Stimulated activated CD4-positive, alpha-beta T cell treated with anti-CD3 and anti-CD28 coated beads, Interleukin-1b, Interleukin-23, amount 100 ng/mL, for 48 hours (primary cell): ENCODE data around the gene TRDMT1.

Experiments
- DNase-seq: peaks from one replicate; pipeline ENCODE4 v3.0.0-alpha.2; 2020

TRDMT1 gene

DNA sequence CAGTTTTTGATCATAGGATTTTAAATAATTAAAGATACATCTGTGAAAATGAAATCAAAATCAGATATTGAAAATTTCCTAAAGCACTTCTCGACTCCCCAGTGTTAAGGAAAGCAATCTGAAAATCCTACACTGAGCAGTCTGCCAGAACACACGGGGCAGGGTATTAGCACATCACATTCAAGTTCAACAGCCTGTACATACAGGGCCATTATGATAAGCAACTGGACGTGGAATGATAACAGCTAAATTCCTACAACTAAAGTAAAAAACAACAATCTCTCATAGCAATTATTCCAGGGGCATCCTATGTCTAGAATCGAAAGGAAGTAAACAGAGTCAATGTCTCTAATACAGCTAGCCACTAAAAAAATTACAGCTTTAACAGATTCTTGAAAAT, 31.7 kb downstream of the TRDMT1 start:
- DNase-seq: no peak

DNA sequence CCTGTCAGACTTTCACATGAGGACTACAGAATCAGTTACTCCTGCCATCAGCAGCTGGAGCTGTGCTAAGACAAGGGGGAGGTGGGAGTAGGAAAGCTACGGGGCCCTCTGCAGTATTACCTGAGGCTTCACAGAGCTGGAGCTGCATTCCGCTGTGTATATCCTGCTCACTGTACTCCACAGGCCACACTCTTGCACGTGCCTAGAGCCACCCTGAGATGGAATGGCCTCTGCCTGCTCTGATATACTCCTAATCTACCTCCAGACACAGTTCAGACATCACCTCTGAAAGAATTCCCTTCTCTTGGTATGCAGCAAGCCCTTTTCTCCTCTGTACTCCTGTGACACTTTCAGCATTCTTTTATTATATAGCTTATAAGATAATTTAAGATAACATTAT, 34.8 kb downstream of the TRDMT1 start:
- DNase-seq: no peak

DNA sequence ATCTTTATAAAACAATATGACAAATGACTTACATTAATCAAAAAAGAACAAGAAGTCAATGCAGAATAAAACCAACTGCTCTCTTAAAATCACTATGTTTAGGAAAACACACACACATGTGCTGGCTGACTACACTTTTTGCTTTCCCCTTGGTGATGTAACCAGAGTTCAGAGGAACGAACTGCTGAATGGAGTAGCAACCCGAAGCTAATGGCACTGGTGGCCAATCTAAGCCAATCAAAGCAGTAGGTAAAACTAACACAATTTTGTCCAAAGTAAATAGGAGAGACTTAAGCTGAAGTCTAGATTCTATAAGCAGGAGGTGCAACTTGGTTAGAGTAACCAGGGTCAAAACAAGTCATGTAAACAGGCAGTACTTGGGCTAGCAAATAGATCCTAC, 38.6 kb downstream of the TRDMT1 start:
- no peak for DNase-seq

DNA sequence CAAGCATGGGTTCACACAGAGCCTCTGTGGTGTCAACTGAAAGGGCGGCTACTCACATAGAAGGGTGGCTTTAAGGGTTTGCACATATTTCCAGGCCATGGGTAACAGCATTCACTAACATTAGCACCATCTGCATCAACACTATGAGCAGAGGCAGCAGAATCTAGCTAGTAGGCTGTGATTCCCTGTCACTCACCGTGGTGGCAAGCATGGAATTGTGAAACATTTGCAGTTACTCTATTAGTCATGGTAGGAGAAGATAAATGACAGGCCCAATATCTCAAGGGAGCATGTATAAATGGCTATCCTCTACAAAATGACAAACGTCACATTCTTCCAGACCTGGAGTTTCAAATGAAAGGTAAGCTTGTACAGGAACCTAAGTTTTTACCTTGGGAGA, 39.7 kb downstream of the TRDMT1 start:
- DNase-seq: no peak

DNA sequence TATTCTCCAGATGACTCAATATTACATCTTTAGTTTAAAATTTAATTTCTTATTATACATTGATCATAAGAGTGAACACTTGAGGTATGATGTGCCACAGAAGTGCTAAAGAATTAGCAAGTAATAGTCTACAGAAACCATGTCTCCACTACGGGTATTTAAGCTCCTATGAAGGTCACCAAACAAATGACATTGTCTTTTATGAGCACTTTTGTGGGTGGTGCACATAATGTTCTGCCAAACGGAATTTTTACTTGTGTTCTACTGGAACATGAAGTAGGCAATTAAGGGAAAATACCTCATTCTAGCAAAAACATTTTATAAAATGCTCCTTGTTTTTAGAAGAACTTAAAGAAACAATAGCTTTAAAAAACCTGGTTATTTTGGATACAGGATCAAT, 44.4 kb downstream of the TRDMT1 start:
- DNase-seq: no peak

DNA sequence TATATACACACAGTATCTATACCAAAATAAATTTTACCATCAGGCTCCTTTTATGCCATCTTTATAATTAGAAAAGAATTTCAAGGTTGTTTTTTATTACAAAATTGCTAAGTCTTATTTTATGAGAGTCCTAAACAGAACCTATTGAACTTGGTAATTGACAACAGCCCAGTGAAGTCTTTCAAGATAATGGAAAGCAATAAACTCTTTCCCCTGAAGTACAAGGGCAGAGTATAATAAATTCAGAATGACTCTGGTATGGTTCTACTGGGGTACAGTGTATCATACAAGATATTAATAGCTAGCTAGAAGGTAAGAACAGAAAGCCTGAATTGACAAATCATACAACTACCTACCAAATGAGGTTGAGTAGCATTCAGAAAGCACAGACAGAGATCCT, 45.6 kb downstream of the TRDMT1 start:
- no peak for DNase-seq

DNA sequence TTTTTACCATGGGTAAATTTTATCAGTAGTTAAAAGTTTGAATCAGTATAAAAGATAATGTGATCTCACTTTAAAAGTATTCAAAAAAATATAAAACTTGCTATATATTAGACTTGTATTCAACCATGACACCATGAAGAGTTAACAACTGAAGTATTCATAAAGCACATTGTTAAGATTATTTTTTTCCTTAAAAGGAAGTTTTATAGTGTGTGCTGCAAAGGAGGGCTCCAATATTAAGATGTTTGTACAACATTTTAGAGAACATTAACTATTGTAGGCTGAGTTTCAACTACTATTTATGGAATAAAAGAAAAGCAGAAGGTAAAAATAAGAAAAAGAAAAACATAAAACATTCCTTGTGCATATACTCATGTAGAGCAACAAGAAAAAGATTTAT, 47.4 kb downstream of the TRDMT1 start:
- no peak for DNase-seq

DNA sequence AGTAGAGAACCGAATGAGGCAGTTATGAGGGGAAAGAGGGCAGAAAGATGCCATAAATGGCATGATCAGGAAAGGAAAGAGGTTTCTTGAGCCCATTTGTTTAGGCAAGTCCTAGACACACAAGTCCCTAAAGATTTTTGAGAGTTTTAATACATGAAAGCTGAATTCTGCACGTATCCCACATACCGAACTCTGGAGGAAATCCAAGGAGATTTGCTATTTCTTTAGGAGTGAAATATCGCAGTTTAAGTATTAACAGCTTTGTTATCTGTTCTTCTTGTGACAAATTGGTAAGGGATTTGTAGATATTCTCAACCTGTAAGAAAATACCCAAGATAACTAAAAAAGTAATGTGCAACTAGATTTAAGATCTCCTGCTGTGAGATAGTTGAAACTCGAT, 48.2 kb downstream of the TRDMT1 start:
- no peak for DNase-seq

DNA sequence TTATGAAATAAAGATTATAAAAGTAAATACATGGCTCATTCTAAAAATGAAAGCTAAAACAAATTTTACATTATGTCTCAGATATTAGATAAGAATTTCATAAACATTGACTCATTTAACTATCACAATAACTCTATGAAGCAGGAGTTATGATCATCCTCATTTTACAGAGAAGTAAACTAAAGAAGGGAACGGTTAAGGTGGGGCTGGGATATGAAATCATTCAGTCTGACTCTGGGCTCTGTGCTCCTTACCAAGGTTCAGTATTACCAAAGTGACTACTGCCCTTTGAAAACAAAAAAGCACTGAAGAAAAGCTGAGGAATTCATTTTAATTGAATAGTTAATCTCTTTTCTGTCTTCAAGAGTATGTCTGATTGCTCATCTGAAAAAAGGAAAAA, 49.8 kb downstream of the TRDMT1 start:
- DNase-seq: no peak

DNA sequence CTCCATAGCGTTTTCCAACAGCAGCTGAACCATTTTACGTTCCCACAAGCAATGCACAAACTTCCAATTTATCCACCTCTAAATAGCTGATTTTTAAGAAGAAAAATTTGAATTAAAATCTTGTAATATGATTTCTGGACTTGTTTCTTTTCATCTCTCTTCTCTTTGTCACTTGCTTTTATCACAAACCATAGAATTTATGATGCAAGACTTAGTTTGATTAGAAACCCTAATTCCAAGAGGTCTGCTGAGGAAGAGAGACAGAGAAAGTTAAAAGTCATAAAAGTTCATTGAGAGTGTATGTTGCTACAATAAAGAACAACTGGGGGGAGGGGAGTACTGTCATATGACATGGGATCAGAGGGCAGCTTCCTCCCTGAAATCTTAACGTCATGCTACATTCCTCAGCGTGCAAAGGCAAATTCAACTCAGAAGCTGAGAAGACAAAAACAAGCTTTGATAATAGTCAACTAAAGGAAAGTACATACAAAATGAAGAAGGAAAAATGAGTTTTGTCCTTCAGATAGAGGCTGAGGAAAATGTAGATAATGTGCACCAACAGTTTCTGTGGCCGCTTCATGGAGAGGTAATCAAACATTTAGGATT, 53.5 kb downstream of the TRDMT1 start:
- DNase-seq: no peak

DNA sequence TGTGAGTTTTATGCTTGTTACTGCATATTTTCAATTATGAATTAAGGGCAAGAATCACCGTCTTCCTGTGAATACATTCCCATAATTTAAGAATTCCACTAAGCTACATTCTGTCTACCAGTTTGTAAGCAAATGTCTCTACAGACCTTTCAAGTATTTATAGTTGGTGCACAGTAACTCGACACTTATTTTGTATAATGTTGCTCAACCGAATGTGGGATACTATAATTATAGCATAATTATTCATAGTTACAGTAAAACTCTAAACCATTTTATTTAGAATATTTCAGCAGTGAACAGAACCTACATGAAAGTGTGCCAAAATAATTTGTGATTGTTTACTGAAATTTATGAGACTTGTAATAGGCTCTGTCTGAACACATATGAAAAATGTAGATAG, 54.6 kb downstream of the TRDMT1 start:
- no peak for DNase-seq

DNA sequence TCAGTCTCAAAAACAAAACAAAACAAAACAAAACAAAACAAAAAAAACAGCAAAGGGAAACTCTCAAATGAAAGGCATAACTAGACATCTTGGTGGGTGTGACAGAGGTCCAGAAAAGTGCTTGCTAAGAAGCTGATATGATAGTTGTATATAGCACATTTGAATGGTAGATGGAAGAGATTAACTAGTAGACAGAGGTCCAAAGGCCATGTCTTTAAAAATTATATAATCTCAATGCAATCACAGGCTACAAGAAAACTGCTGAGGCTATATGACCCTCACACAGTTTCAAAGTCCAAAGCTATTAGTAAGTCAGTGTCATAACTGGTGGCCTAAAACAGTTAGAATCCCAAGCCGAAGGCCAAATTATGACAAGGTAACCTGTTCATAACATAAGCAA, 56.2 kb downstream of the TRDMT1 start:
- DNase-seq: no peak

DNA sequence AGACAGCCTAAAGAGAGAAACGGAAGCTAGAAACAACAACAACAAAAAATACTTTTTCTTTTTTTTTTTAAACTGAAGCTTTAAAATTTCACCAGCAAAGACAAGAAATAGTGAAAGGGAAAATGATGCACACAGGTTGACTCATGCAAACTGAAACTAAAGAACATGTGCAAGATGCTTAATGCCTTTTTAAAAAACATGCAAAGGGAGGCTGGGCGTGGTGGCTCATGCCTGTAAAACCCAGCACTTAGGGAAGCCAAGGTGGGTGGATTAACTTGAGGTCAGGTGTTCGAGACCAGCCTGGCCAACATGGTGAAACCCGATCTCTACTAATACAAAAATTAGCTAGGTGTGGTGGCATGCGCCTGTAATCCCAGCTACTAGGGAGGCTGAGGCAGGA, 56.7 kb downstream of the TRDMT1 start:
- peak; percentile 76 for DNase-seq

DNA sequence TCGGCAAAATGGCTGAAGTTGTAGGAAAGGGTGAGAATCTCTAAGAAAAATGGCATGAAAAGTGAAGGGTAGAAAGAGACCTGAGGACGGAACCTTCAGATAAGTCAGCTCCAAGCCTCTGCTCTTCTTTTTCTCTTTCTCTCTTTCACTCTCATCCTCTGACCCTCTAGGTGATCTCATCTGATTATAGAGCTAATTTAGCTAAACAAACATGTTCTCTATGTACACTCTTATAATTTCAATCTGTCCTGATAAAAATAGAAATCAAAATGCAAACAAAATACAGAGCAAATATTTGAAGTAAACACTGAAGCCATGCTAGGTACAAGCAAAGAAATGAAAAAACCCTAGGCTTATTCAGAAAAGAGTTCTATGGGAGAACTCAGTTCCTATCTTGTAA, 57.4 kb downstream of the TRDMT1 start:
- no peak for DNase-seq

DNA sequence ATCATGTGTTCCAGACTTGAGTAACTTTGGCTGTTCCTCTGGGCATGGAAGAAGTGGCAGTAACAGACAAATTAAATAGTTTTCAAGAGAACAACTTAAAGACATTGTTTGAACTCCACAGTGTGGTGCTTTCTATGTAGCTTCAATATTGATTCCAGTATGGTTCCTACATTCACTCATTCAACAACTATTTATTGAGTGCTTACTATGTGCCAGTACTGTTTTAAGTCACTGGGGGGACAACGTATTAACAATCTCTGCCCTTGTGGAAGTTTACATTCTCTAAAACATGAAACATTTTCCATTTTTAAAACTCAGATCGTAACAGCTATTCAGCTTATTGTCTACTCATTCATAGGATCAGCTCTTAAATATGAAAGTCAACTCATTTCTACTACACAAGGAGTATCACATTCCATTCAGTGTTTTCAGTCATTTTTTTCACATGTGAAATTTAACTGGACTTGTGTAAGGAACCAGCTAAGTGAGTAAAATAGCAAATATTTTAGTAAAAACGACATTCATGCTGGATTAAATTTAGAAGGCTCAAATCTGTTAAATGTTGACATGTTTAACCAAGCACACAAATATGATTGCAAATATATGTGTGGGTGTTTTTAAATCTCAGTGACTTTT, 58.3 kb downstream of the TRDMT1 start:
- DNase-seq: no peak

DNA sequence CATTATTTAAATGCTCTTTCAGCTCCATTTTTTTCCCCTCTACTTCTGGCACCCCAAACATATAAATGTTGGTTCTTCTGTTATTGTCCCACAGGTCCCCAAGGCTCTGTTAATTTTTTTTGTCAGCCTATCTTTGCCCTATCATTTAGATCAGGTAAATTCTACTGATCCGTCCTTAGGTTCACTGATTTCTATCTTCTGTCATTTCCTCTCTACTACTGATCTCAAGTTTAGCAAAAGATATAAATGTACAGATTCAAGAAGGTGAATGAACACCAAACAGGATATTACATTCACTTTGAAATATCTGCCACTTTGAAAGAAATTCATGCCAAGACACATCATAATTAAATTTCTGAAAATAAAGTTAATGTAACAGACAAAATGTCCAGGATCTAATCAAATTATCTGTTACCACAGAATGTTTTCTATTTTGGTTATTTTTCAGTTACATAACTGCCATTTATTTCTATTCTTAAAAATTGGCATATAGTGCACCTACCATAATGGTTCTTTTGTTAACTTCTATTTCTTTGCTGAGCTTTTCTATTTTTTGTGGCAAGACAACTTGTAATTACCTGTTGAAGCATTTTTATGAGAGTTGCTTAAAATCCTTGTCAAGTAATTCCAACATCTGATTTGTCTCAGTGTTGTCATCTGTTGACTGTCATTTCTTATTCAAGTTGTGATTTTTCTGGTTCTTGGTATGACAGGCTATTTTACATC, 59.8 kb downstream of the TRDMT1 start:
- no peak for DNase-seq

DNA sequence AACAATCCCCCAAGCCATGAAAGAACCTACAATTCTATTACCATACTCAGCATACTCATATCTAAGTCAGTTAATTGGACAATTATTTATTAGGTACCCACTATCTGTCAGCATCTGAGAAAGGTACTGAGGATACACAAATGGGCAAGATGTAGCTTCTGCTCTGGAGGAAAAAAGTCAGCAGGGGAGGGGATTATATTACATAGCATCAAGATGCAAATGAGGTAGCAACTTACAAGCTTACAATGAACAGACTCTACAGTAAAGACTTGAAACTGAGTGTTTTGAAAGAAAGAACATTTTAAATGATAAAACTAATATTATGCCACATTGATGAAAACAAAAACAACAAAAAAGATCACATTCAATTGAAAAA, 61.1 kb downstream of the TRDMT1 start:
- no peak for DNase-seq

DNA sequence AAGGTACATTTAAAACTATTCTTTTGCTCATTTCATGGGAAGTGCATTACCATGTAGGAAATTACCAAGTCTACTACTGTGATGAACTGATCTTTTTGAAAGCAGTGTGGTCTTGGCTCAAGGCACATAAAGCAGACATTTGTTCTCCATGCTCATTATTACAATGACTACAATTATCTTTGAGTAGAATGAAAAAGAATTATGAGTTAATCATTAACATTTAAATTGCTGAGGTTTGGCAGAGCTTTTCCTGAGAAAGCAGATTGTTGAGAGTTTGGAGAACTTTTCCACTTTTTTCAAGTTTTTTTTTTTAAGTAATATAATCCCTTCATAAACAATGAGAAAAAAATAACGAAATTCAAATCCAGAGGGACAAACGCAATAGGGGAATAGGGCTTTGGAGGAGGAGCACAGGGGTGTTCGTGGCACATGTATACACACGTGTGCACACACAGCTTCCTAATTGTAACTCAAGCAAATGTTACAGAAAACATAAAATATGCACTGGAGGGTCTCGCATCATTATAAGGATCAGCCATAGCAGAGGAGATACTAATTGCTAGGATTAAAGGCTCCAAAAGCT, 62.9 kb downstream of the TRDMT1 start:
- DNase-seq: no peak

DNA sequence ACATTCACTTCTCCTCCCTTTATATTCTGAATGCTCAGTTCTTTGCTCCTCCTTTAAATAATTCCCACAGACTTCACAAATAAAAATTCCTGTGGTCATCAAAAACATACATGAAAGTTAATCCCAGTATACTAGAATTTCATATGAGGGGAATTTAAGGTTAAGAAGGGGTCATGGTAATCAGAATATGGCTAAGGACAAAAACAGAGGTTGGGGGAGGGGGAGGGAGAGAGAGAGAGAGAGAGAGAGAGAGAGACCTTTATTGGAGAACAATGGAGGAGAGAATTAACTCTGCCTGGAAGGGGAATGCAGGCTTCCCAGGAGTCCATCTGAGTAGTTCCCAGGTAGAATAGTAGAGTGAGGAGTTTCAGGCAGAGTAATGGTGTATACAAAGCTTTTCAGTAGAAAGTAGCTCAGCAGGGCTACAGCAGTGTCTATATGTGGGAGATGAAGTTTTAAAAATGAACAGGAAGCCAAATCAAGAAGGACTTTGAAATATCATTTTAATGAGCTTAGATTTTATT, 66.7 kb downstream of the TRDMT1 start:
- DNase-seq: no peak

DNA sequence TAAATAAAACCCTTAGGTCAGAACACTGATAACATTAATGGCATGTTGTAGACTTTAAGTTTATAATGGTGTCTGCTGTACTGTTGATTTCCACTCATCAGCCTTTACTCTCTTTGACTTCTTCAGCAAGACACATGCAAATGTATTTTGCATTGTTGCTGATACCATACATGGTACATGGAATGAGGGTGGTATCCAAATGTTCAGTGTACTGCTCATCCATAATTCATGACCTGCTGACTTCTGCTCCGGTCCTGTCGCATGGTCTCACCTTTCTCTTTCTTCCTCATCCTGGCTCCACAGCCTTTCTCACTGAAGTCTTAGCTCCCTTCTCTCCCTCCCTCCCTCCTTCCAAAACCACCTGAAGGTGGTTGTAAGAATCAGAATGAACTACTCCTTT, 67.2 kb downstream of the TRDMT1 start:
- no peak for DNase-seq

DNA sequence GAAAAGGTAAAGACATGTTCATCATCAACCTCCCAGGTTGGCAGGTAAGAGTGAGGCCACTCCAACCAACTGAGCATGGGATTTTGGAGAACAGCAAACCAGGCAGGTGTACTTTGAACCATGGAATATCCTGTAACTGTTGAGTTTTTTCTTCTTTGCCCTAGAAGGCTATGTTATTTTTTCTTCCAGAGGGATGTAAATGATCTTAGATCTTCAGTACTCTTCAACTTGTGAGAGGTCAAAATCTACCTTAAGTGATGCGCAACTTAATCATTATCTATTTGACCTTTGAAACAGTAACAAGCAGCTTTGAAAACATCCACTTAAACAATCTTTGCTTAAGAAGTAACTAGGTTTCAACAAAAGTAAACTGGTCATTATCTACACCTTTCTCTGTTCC, 71.7 kb downstream of the TRDMT1 start, which contains the start of gene CUBN:
TSS of gene CUBN (minus strand) at position 71 of the 400 bp plus-strand sequence. CDS start at position 25, 46 bp downstream.
- DNase-seq: no peak

DNA sequence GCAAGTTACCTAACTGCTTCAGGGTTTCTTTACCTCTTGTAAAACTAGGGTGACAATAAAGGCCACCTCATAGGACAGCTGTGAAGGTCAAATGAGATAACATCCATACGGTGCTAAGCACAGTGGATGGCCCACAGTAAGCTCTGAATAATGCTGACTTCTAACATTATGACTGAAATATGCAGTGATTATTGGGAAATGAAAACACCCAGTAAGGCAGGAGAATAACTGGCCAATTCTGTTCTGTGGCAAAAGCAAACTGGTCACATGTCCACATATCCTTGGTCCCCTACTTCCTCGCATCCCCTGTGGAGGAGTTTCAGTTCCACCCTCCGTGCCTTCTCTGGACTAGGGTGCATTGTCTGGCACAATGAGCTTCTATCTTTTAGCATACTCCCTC, 73.2 kb downstream of the TRDMT1 start:
- no peak for DNase-seq

DNA sequence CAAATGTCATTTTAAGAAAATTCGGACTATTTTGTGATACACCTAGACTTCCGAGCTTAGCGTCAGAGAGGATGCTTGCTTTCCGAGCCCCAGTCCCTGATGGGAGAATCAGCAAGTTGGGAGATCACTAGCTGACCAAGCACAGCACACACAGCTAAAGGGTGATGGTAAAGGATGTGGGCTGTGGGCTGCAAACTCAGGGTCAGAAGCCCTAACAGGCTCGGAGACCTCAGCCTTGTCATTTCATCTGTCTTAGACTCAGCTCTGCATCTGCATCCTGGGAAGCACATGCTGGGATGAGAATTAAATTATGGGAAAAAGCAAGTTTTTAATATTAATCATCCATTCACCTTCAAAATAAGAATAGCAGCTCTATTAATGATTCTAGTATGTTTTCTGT, 75.1 kb downstream of the TRDMT1 start:
- DNase-seq: no peak
